GM18873 (cell line): ENCODE results near the gene BACH1.

ENCODE experiments used
- ATAC-seq: cut with Tn5 transposase; IDR thresholded peaks from one replicate; pipeline ENCODE4 v1.9.1; 2021; ENCODE audit warnings: mild to moderate bottlenecking, moderate library complexity, moderate number of reproducible peaks; ENCODE audit not compliant: unreplicated experiment, low FRiP score

BACH1 gene

GRCh38 chr21:29311802-29312201, 13.1 kb downstream of the BACH1 start:
- ATAC-seq: no peak

GRCh38 chr21:29312981-29313380, 14.3 kb downstream of the BACH1 start:
- no peak for ATAC-seq

GRCh38 chr21:29313662-29314408, 15.1 kb downstream of the BACH1 start:
- no peak for ATAC-seq

- ATAC-seq: no peak
Measured at GRCh38 chr21:29315131-29315749, 16.5 kb downstream of the BACH1 start.

- no peak for ATAC-seq
Measured at GRCh38 chr21:29316029-29316742, 17.5 kb downstream of the BACH1 start.

GRCh38 chr21:29316806-29317205, 18.1 kb downstream of the BACH1 start:
- no peak for ATAC-seq

GRCh38 chr21:29318354-29318753, 19.6 kb downstream of the BACH1 start:
- no peak for ATAC-seq

- no peak for ATAC-seq
Measured at GRCh38 chr21:29320031-29320430, 21.3 kb downstream of the BACH1 start.

GRCh38 chr21:29321217-29321616, 22.5 kb downstream of the BACH1 start:
- ATAC-seq: no peak

- no peak for ATAC-seq
Measured at GRCh38 chr21:29321932-29322928, 23.5 kb downstream of the BACH1 start.

GRCh38 chr21:29323189-29323588, 24.5 kb downstream of the BACH1 start:
- no peak for ATAC-seq

- no peak for ATAC-seq
Measured at GRCh38 chr21:29326914-29327554, 28.3 kb downstream of the BACH1 start.

GRCh38 chr21:29329406-29329805, 30.7 kb downstream of the BACH1 start:
- ATAC-seq: no peak

GRCh38 chr21:29330797-29331196, 32.1 kb downstream of the BACH1 start:
- no peak for ATAC-seq

- ATAC-seq: no peak
Measured at GRCh38 chr21:29332461-29333362, 34.0 kb downstream of the BACH1 start.

- ATAC-seq: no peak
Measured at GRCh38 chr21:29333406-29333805, 34.7 kb downstream of the BACH1 start.

- ATAC-seq: no peak
Measured at GRCh38 chr21:29334717-29335428, 36.2 kb downstream of the BACH1 start.

GRCh38 chr21:29335720-29336119, 37.0 kb downstream of the BACH1 start:
- no peak for ATAC-seq
